Measurements from ENCODE around the gene MBOAT2. TPM values are rescaled to one million over a fixed set of nuclear protein-coding genes. Genes with fewer than 3 reads are reported as not detected.

The MBOAT2 gene
- total and polyA plus RNA-seq, 2 of the 13 experiments (the other 11 are each of a cell fraction or from before 2014, with no cell fraction given): 0.11 to 0.36 TPM

DNA sequence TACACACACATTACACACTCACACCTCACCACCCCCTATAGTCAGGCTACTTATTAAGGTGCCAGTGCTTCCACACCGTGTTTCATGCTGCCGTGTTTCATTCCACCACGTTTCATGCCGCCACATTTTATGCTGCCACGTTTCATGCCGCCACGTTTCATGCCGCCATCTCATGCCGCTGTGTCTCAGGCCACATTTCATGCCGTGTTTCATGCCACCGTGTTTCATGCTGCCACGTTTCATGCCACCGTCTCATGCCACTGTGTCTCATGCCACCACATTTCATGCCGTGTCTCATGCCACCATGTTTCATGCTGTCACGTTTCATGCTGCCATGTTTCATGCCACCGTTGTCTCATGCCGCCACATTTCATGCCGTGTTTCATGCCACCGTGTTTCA, 65.1 kb downstream of the MBOAT2 start (continued):
- TF ChIP-seq XRCC5 (optimal IDR thresholded peaks at IDR 0.05; ENCODE audit: low read length) (no peak), TARDBP (CRISPR knock-in tag; IDR thresholded peaks at IDR 0.05) (no peak)

DNA sequence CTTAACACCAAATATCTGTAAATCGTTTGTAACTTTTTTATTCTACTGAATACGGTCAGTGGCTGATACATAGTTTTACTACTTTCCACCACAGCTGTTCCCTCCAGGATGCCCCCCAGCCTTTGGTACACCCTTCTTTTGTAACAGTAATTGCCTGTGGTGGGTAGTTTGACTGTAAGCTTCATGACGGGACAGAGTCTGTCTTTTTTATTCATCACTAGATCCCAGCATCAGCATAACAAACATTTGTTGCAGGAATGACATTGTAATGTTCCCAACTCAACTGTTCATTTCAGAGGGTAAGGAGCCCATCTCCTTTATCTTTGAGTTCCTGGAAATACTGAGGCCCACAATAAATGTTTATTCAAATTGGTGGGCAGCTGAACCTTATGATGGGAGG, 67.5 kb downstream of the MBOAT2 start:
- WGBS (ENCODE audit: low lambda C conversion rate): 26% methylated on average over 3 of the region's 3 CpGs
- no peak for DNase-seq (ENCODE audit: low spot score)
- Histone ChIP-seq H3K27ac (ENCODE audit: extremely low read length, insufficient read depth, low read length) (no peak overlapping the region), H4K20me1 (ENCODE audit: insufficient read depth, low read length) (no peaks in the 10 kb centered on the region), H3K4me3 (replicated peaks in 1 of 3; ENCODE audit: insufficient read depth in 1 of 3, low read depth in 2 of 3, low read length in 3 of 3) (no peak overlapping the region), H3K4me2 (ENCODE audit: low read depth, low read length) (no peak overlapping the region), H3K4me1 (ENCODE audit: insufficient read depth, low read length) (no peaks in the 10 kb centered on the region), H3K9me3 (ENCODE audit: low read length) (no peaks in the 10 kb centered on the region), H3K36me3 (replicated peaks in 1 of 2; ENCODE audit: control insufficient read depth in 1 of 2, insufficient read depth in 2 of 2, low read length in 2 of 2) (no peaks in the 10 kb centered on the region), H3K27me3 (ENCODE audit: control insufficient read depth in 1 of 2, insufficient read depth in 2 of 2, low read length in 2 of 2) (peaks cover 0 to 24% of the 10 kb centered on the region in 2 experiments; a peak in 3 of 5 replicates), H2AFZ (ENCODE audit: low read length) (no peak overlapping the region), H3K79me2 (ENCODE audit: insufficient read depth, low read length) (no peaks in the 10 kb centered on the region), H3K9ac (ENCODE audit: insufficient read depth, low read depth, low read length) (no peak overlapping the region)
- no peak for FAIRE-seq
- ChIA-PET CTCF (ENCODE audit: low intra/inter-chr PET ratio, low total read pairs) (no interaction called here), POLR2A (no interaction called here)
- in situ Hi-C loops (cut with HindIII; ENCODE audit: extremely low pct_ligation_motif_present, low pct_unique_long_range_greater_than_20kb) (no loop called here), intact Hi-C loops (cut with micrococcal nuclease; ENCODE audit: unreplicated experiment) (no loop called here)
- no TSS peak for BruUV-seq (replicated peaks)
- no peak for TF ChIP-seq SMYD3 (CRISPR knock-in tag; IDR thresholded peaks at IDR 0.05)
- no peak for TF ChIP-seq SP4 (CRISPR knock-in tag; IDR thresholded peaks at IDR 0.05)
- TF ChIP-seq, protein P1, sequence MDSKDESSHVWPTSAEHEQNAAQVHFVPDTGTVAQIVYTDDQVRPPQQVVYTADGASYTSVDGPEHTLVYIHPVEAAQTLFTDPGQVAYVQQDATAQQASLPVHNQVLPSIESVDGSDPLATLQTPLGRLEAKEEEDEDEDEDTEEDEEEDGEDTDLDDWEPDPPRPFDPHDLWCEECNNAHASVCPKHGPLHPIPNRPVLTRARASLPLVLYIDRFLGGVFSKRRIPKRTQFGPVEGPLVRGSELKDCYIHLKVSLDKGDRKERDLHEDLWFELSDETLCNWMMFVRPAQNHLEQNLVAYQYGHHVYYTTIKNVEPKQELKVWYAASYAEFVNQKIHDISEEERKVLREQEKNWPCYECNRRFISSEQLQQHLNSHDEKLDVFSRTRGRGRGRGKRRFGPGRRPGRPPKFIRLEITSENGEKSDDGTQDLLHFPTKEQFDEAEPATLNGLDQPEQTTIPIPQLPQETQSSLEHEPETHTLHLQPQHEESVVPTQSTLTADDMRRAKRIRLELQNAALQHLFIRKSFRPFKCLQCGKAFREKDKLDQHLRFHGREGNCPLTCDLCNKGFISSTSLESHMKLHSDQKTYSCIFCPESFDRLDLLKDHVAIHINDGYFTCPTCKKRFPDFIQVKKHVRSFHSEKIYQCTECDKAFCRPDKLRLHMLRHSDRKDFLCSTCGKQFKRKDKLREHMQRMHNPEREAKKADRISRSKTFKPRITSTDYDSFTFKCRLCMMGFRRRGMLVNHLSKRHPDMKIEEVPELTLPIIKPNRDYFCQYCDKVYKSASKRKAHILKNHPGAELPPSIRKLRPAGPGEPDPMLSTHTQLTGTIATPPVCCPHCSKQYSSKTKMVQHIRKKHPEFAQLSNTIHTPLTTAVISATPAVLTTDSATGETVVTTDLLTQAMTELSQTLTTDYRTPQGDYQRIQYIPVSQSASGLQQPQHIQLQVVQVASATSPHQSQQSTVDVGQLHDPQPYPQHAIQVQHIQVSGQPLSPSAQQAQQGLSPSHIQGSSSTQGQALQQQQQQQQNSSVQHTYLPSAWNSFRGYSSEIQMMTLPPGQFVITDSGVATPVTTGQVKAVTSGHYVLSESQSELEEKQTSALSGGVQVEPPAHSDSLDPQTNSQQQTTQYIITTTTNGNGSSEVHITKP (CRISPR knock-in tag; IDR thresholded peaks at IDR 0.05; ENCODE audit: low read depth): no peak
- TF ChIP-seq, protein P2, sequence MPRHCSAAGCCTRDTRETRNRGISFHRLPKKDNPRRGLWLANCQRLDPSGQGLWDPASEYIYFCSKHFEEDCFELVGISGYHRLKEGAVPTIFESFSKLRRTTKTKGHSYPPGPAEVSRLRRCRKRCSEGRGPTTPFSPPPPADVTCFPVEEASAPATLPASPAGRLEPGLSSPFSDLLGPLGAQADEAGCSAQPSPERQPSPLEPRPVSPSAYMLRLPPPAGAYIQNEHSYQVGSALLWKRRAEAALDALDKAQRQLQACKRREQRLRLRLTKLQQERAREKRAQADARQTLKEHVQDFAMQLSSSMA (CRISPR knock-in tag; IDR thresholded peaks at IDR 0.05): no peak
- TF ChIP-seq KAT7 (CRISPR knock-in tag; IDR thresholded peaks at IDR 0.05; ENCODE audit: borderline replicate concordance): no peak
- TF ChIP-seq PRMT3 (CRISPR knock-in tag; IDR thresholded peaks at IDR 0.05; ENCODE audit: borderline replicate concordance, low read depth): no peak
- TF ChIP-seq ZNF746 (CRISPR knock-in tag; IDR thresholded peaks at IDR 0.05): no peak
- no peak for ATAC-seq

Data from HepG2 (cell line).